ENCODE measurements around the gene SYK.

- TF ChIP-seq CTCF (conservative IDR thresholded peaks at IDR 0.05 in 1 of 2, IDR thresholded peaks at IDR 0.05 in 1 of 2; ENCODE audit: extremely low read depth in 1 of 2, insufficient read depth in 1 of 2, low read depth in 1 of 2, low read length in 2 of 2), result no peak
- no peak for TF ChIP-seq EZH2 (IDR thresholded peaks at IDR 0.05; ENCODE audit: borderline replicate concordance, low read length)
Measured at GRCh38 chr9:90871327-90871935, 69.8 kb downstream of the SYK start.

Data from mammary epithelial cell (primary cell).